ENCODE measurements around the gene XAF1.

DNA sequence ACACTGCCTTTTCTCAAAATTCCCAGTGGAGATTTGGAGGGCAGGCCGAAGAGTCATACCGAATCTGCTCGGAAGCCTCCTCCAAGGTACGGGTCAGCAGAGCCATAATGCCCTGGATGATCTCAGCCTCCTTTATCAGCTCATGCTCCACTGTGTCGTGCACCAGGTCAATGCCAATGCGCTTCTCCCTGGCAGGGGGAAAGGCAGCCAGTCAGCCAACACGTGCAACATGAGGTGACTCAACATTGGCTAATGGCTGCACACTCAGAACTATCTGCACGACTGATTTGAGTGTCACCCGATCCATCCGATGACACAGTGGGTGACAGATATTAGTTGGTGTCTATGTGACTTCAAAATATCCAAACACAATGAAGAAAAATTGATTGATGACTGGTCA is 59.9 kb downstream of the XAF1 start:
- TF ChIP-seq, protein P1, sequence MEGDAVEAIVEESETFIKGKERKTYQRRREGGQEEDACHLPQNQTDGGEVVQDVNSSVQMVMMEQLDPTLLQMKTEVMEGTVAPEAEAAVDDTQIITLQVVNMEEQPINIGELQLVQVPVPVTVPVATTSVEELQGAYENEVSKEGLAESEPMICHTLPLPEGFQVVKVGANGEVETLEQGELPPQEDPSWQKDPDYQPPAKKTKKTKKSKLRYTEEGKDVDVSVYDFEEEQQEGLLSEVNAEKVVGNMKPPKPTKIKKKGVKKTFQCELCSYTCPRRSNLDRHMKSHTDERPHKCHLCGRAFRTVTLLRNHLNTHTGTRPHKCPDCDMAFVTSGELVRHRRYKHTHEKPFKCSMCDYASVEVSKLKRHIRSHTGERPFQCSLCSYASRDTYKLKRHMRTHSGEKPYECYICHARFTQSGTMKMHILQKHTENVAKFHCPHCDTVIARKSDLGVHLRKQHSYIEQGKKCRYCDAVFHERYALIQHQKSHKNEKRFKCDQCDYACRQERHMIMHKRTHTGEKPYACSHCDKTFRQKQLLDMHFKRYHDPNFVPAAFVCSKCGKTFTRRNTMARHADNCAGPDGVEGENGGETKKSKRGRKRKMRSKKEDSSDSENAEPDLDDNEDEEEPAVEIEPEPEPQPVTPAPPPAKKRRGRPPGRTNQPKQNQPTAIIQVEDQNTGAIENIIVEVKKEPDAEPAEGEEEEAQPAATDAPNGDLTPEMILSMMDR (IDR thresholded peaks at IDR 0.05) = no peak
- TF ChIP-seq POLR2A (IDR thresholded peaks at IDR 0.05) = no peak

Measured in tibial nerve (tissue), 3 donors.